ENCODE measurements around the gene ZSWIM5.
"Not testable (repeated sequence)": the region's sequence is repeated elsewhere in the genome, so short reads cannot be mapped to it uniquely, and the experiment has no call there.

Gene ZSWIM5

DNA sequence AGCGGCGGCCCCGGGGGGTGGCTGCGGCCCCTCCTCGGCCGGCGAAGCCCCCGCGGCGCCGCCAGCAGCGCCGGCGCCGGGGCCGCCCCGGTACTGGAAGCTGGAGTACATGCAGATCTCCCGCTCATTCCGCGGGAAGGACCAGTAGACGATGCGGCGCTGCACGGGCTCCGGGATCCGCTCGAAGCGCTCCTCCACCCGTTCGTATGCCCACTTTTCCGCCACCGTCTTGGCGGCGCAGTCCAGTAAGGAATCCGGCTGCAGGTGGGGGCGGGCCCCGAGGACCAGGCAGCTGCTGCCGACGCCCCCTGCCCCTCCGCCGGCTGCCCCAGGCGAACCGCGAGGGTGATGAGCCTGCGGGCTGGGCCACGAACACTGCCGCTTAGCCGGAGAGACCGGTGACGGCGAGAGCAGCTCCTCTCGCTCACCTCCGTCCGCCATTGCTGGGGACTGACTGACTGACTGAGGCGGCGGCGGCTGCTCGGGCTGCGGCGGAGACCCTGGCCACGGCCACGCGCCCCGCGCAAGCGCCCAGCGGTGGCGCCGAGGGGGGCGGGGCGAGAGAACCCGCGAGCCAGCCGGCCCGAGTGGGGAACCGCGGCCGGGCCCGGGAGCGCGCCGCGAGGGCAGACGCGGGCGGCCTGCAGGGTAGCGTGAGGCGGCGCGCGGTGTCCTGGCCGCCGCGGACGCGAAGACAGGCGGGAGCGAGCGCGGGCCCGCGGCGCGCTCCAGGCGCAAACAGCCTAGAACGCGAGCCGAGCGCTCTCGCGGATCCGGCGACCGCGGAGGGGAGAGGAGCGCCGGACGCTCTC, at the start of gene ZSWIM5:
ZSWIM5 (minus strand) TSS at position 696 of the 812 bp plus-strand sequence; CDS start at position 441, 255 bp downstream.
- DNase-seq (ENCODE audit: low read depth): peak; percentile 58

DNA sequence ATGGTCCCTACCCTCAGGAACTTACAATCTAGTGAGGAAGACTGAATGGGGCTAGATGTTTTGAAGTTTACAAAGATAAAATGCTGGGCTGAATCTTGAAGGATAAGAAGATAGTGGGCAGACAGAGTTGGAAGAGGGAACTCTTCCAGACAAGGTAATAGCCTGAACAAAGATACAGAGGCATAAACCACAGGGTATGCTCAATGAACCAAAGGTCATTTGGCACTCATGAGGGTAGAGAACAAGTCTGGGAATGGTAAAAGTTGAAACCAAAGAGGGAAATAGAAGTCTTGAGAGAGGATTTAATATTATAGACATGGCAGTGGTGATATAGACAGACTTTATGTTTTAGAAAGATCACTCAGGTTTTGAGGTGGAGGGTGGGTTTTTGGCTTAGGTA, 48.1 kb upstream of the ZSWIM5 start:
- DNase-seq (ENCODE audit: low read depth): no peak

DNA sequence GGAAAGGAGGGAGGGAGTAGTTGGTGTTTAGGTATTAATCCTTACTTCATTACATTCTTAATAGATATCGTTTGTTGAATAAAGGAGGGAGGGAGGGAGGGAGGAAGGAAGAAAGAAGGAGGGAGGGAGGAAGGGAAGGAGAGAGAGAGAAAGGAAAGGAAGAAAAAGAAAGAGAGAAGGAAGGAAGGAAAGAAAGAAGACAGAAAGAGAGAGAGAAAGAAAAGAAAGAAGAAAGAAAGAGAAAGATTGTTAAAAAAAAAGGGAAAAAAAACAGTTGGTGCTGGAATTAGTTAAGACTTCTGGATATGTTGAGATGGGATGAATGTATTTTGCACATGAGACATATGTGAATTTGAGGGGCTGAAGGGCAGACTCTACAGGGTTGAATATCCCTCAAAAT, 44.1 kb upstream of the ZSWIM5 start:
- no peak for DNase-seq (ENCODE audit: low read depth)

DNA sequence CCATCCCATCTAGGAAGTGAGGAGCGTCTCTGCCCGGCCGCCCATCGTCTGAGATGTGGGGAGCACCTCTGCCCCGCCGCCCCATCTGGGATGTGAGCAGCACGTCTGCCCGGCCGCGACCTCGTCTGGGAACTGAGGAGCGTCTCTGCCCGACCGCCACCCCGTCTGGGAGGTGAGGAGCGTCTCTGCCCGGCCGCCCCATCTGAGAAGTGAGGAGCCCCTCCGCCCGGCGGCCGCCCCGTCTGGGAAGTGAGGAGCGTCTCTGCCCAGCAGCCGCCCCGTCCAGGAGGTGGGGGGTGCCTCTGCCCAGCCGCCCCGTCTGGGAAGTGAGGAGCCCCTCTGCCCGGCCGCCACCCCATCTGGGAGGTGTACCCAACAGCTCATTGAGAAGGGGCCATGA, 41.6 kb upstream of the ZSWIM5 start:
- not testable (repeated sequence) for DNase-seq (ENCODE audit: low read depth)

DNA sequence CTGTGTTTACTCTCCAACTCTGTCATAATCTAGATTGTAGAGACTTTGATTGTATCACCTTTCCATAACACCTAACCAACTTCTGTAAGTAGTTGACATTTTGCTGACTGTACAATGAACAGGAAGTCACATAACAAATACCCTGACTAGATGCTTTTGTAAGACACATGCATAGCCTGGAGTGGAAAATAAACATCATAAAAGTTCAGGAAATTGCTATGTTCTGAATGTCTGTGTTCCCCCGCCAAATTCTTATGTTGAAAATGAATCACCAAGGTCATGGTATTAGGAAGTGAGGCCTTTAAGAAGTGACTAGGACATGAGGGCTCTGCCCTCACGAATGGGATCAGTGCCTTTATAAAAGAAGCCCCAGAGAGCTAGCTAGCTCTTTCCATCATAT, 40.4 kb upstream of the ZSWIM5 start:
- no peak for DNase-seq (ENCODE audit: low read depth)

DNA sequence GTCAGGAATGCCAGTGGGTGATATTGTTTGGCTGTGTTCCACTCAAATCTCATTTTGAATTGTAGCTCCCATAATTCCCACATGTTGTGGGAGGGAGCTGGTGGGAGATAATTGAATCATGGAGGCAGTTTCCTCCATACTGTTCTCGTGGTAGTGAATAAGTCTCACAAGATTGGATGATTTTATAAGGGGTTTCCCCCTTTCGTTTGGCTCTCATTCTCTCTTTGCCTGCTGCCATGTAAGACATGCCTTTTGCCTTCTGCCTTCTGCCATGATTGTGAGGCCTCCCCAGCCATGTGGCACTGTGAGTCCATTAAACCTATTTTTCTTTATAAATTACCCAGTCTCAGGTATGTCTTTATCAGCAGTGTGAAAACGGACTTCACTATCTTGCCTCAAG, 40.0 kb upstream of the ZSWIM5 start:
- DNase-seq (ENCODE audit: low read depth): not testable (repeated sequence)

DNA sequence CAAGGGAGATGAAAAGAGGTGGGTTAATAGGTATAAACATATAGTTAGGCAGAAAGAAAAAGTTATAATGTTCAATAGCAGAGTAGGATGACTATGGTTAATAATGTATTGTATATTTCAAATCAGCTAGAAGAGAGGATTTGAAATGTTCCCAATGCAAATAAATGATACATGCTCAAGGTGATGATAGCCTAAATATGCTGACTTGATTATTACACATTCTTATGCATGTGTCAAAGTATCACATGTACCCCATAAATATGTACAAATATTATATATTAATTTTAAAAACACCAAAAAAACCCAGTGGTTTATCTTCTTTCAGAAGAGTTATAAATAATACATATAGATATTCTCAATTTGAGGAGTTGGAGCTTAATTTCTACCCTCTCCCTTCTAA, 38.3 kb upstream of the ZSWIM5 start:
- no peak for DNase-seq (ENCODE audit: low read depth)

DNA sequence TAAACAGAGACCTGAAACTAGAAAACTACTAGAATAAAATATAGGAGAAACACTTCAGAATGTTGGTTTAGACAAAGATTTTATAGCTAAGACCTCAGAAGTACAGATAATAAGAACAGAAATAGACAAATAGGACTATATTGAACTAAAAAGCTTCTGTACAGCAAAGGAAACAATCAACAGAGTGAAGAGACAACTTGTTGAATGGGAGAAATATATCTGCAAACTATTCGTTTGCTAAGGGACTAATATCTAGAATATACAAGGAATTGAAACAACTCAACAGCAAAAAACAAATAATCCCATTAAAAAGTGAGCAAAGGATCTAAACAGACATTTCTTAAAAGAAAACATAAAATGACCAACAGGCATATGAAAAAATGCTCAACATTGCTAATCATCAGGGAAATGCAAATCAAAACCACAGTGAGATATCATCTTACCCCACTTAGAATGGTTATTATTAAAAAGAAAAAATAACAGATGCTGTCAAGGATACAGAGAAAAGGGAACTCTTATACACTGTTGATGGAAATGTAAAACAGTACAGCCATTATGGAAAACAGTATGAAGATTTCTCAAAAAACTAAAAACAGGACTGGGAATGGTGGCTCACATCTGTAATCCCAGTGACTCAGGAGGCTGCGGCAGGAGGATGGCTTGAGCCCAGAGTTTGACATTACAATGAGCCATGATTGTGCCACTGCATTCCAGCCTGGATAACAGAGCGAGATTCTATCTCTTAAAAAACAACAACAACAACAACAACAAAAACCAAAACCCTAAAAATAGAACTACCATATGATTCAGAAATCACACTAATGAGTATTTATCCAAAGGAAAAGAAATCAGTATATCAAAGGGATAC, 37.3 kb upstream of the ZSWIM5 start:
- no peak for DNase-seq (ENCODE audit: low read depth)

DNA sequence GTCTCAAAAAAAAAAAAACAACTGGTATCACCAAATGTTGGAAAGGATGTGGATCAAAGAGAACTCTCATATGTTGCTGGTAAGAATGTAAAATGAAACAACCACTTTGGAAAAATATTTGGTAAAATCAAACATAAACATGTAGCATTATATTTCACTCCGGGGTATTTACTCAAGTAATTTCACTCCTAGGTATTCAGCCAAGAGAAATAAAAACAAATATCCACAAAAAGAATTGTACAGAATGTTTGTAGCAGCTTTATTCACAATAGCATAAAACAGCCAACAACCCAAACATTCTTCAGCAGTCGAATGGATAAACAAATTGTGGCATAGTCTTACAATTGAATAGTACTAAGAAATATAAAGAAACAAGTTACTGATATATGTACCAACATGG, 32.4 kb upstream of the ZSWIM5 start:
- no peak for DNase-seq (ENCODE audit: low read depth)

DNA sequence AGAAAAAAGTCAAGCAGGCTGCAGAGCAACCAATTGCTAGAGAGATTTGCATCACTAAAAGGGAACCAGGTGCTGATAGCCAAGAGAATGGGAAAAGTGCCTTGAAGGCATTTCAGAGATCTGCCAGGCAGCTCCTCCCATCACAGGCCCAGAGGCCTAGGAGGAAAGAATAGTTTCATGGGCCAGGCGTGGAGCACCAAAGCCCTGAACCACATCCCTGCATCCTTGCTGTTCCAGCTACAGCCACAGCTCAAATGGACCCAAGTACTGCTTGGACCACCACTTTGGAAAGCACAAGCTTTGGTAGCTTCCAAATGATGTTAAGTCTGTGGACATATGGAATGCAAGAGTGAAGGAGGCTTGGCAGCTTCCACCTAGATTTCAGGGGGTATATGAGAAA, 29.7 kb upstream of the ZSWIM5 start:
- DNase-seq (ENCODE audit: low read depth): no peak

DNA sequence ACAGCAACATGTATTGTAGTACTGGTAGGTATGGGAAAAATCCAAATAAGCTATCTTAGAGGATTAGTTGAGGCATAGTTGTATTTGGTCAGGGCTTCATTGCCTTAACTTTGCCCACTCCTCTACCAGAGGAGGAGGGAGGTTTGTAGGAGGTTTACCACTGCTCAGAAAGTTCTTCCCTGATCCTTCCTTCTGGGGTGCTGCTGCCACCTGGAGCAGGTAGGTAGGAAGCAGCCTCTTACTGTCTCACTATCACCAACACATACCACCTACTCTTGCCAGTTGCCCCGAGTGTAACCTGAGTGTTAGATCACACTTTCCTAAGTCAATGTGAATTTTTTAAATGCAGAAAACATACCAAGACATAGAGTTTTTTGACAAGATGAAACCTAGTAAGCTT, 24.1 kb upstream of the ZSWIM5 start:
- DNase-seq (ENCODE audit: low read depth): no peak

DNA sequence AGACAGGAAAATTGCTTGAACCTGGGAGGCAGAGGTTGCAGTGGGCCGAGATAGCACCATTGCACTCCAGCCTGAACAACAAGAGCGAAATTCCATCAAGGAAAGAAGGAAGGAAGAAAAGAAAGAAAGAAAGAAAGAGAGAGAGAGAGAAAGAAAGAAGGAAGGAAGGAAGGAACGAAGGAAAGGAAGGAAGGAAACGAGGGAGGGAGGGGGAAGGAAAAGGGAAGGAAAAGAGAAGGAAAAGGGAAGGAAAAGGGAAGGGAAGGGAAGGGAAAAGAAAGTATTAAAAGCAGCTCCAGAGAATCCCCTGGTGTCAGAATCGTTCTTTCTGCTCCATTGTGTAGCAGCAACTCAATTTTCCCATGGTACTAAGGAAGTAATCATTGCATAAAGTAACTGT, 19.2 kb upstream of the ZSWIM5 start:
- no peak for DNase-seq (ENCODE audit: low read depth)

DNA sequence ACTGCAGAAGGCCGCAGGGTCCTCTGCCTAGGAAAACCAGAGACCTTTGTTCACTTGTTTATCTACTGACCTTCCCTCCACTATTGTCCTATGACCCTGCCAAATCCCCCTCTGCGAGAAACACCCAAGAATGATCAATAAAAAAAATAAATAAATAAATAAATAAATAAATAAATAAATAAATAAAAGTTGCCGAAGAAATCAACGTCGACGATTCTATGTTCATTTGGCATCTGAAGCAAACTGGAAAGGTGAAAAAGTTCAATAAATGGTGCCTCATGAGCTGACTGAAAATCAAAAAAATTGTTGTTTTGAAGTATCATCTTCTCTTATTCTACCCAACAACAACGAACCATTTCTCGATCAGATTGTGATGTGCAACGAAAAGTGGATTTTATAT, 17.3 kb upstream of the ZSWIM5 start:
- DNase-seq (ENCODE audit: low read depth): not testable (repeated sequence)

DNA sequence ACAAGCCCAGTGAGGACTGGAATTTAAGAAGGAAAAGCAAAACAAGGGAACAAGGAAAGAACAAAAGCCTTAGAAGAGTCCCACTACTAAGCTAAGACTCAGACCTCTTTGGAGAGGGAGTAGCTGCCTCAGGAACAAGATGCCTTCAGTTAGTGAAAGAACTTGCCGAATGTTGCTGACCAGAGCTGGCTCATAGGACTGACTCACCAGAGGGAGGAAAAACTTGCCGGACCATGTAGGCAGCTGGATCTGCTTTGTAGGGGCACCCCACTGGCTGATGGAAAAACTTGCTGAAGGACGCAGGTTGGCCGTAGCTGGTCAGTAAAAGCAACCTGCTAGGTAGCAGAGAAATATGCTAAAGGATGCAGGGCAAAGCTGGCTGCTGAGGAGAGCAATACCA, 15.3 kb upstream of the ZSWIM5 start:
- DNase-seq (ENCODE audit: low read depth): no peak

DNA sequence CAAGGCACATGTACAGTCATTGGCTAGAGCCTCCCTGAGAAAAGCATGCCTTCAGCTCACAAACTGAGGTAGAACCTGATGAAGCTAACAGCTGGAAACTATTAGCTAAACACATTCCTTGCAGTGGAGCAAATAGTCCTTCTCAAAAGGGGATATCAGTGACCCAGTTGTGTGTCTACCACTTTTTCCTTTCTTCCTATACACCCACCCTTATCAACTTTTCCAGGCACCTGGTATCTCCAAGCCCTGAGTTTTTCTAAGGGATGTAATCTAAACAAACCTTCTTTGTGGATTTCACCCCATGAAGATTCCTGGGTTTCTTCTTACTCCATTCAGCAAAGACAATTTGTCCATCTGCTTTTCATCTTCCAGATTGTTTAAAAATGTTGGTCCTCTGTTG, 10.5 kb upstream of the ZSWIM5 start:
- no peak for DNase-seq (ENCODE audit: low read depth)

DNA sequence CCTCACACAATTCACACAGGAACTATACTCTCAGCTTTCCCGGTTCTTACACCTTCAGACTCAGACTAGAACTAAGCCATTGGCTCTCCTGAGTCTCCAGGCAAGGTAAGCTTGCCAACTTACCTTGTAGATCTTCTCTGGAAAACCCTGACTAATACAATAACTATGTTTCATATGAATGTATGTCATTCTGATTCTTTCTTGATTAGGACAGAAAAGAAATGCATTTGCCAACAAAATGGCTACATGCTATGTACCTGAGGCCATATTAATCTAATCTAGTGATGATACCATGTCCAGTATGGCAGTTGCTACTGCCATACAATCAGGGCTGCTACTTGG, 9.8 kb upstream of the ZSWIM5 start:
- DNase-seq (ENCODE audit: low read depth): no peak

DNA sequence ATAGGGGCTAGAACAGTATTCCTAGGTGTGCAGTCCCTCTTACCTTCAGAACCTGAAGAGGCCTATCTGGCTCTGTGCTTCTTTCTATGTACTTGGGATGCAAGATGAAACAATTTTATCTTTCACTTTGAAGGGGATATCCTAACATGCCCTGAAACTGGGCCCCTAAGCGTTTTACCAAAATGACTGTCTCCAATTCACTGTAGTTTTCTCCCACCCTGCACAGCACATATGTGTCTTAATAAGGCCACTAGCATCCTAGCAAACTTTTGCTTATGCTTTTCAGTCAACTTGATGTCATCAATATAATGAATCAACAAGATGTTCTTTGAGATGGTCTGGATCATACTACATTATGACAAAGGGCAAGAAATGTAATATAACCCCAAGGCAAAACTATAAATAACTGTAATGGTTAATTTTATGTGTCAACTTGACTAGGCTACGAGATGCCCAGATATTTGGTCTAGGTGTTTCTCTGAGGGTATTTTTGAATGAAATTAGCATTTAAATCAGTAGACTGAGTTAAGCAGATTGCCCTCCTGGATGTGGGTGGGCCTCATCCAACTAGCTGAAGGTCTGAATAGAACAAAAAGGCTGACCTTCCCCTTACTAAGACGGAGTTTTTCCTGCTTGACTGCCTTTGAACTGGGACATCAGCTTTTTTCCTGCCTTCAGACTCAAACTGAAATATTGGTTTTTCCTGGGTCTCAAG, 9.2 kb upstream of the ZSWIM5 start:
- DNase-seq (ENCODE audit: low read depth): no peak

DNA sequence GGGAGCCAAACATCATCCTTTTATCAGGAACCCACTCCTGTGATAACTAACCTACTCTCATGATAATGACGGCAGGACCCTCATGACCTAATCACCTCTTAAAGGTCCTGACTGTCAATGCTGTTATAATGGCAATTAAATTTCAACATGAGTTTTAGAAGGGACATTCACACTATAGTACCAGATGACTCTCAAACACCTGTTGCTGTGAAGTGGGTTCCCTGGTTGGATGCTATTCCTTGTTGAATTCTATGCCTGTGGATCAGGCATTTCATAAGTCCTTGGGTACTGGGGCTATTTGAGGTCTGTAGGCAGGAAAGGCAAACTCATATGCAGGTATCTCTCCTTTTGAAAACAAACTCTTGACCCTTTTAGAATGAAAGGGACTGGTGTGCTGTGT, 7.5 kb upstream of the ZSWIM5 start:
- no peak for DNase-seq (ENCODE audit: low read depth)

DNA sequence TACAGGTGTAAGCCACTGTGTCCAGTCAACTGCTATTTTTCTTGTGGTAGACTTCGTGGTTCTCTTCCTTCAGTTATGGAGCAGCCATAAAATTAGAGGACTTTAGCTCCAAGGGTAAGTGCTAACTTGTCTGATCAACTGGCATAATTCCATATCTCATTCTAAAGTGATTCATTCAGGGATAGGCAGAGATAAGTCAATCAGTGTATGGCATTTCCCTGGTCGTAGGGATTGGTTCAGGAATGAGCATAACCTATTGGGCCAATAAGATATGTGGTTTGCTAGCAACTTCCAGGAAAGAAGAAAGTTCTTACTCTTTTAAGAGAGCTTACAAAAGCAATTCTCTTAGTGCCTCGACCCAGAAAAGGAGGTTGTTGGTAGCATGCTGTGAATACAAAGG, 4.7 kb upstream of the ZSWIM5 start:
- DNase-seq (ENCODE audit: low read depth): no peak

DNA sequence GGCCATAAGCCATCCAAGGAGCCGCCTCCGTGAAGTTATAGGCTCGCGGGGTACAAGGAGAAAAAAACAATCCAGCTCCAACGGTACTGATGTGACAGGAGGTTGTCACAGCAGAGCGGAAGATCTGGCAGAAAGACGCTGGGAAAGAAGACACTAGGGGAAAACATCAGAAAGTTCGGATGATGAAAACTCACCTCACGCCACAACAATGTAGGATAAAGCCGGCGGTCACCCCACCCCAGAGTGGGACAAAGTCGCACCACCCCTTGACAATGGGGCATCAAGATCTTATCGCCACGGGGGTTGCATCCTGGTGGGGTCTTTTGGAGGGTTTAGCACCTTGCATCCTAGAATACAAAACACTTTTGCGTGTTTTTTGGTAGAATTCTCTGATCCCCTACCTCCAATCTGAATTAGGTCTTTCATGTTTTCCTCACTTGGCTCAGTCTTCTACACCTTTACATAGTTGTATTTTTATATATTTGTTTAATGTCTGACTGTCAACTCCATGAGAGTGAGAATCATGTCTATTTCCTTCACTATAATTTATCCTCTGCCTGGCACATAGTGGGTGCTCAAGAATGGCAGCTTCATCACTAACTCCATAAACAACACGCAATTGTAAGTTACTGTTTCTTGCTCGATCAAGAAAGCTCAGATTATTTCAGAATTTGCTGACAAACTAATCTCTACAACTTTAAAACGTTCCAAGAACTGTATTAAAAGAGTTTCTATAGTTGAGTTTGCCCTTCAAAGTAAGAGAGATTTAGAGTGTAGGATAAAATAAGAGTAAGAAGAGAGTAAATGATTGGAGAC, 611 bp upstream of the ZSWIM5 start:
- no peak for DNase-seq (ENCODE audit: low read depth)

DNA sequence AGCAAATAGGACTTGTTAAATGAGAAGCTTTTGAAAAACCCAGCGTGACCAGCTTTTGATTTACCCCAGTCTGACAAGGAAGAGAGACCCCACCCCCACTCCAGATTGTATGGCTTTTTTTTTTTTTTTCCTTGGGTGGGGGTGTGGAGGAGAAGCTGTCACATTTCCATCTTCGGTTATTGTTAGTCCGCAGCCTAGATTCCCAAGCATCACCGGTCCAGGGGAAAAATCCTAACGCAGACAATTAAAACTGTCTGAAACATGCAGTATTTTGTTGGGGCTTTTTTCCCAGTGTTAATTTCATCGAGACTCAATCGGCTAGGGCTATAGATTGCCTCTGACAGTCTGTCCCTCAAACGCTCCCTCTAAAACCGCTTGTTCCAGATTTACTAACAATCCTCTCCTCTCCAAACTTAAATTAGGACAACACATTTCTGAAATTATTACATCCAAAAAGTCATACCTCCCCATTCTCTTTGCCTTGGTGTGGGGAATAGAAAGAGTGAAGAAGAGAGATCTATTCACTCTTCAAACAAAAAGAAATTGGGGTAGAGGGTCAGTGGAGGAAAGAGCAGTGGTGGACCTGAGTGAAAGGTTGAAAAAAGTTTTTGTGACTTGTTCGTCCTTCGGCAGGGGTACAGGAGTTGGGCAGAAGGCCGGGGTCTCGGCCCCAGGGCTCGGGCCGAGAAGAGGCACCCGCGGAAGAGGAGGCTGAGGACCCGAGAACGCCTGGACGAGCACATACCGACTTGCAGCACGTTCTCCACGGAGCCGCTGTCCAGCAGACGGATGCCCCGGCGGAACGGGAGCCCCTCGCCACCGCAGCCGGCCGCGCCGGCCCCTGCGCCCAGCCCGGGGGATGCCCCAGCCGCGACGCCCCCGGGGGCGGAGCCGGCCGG, 1.1 kb downstream of the ZSWIM5 start:
- peak; percentile 11 for DNase-seq (ENCODE audit: low read depth)
